GM23248 (cell line): ENCODE data around the gene SUFU.

Source experiments
- EZH2 ChIP-seq: fragments of 200-600 bp; sonication (generic); IDR thresholded peaks from 2 replicates; pipeline ENCODE4 v1.6.1; 2018; ENCODE audit warnings: antibody characterized with exemption, mild to moderate bottlenecking; ENCODE audit not compliant: insufficient read depth, poor library complexity, severe bottlenecking
- EZH2phosphoT487 ChIP-seq: fragments of 200-600 bp; sonication (generic); IDR thresholded peaks from 2 replicates; pipeline ENCODE4 v1.6.1; 2018; ENCODE audit warnings: antibody characterized with exemption, moderate library complexity, mild to moderate bottlenecking, low read depth; ENCODE audit not compliant: insufficient read depth

GRCh38 chr10:102458656-102459055 lies 45.1 kb upstream of the SUFU start:
- TF ChIP-seq EZH2phosphoT487, result no peak
- TF ChIP-seq EZH2, result no peak
